H9 (cell line): Measurements from ENCODE around the gene ATP10B. TPM values are rescaled to one million over a fixed set of nuclear protein-coding genes. Genes with fewer than 3 reads are reported as not detected.

Experiments used
- DNase-seq: peaks from one replicate; pipeline ENCODE4 v3.0.0-alpha.2; 2017
- H2AFZ ChIP-seq: one replicate; pipeline ENCODE4 v1.6.1; 2013; ENCODE audit warnings: mild to moderate bottlenecking, low read length, control low read depth, moderate library complexity
- H2AK5ac ChIP-seq: 2 replicates; pipeline ENCODE4 v1.6.1; 2013; ENCODE audit warnings: low read length, control low read depth, mixed read lengths; ENCODE audit not compliant: insufficient read length
- H2BK120ac ChIP-seq: one replicate; pipeline ENCODE4 v1.6.1; 2013; ENCODE audit warnings: low read depth, mild to moderate bottlenecking, low read length, control low read depth, inconsistent platforms; ENCODE audit not compliant: poor library complexity, severe bottlenecking
- H2BK12ac ChIP-seq: 2 replicates; pipeline ENCODE4 v1.6.1; 2013; ENCODE audit warnings: low read length, control low read depth, mixed read lengths, low read depth; ENCODE audit not compliant: insufficient read length
- H2BK15ac ChIP-seq: 2 replicates; pipeline ENCODE4 v1.6.1; 2013; ENCODE audit warnings: low read depth, low read length, control low read depth
- H2BK20ac ChIP-seq: one replicate; pipeline ENCODE4 v1.6.1; 2013; ENCODE audit warnings: low read depth, mild to moderate bottlenecking, low read length, control low read depth, inconsistent platforms; ENCODE audit not compliant: poor library complexity, severe bottlenecking
- H2BK5ac ChIP-seq: 2 replicates; pipeline ENCODE4 v1.6.1; 2013; ENCODE audit warnings: low read length, control low read depth, mixed read lengths; ENCODE audit not compliant: insufficient read length
- H3K14ac ChIP-seq: 2 replicates; pipeline ENCODE4 v1.6.1; 2013; ENCODE audit warnings: low read length, control low read depth; ENCODE audit not compliant: insufficient read depth
- H3K18ac ChIP-seq: 2 replicates; pipeline ENCODE4 v1.6.1; 2013; ENCODE audit warnings: low read depth, mild to moderate bottlenecking, mixed read lengths, low read length, control low read depth; ENCODE audit not compliant: insufficient read length
- H3K23ac ChIP-seq: 2 replicates; pipeline ENCODE4 v1.6.1; 2013; ENCODE audit warnings: low read length, control low read depth, mixed read lengths, low read depth; ENCODE audit not compliant: insufficient read length
- H3K23me2 ChIP-seq: 2 replicates; pipeline ENCODE4 v1.6.1; 2013; ENCODE audit warnings: low read depth, mild to moderate bottlenecking, mixed read lengths, low read length, control low read depth; ENCODE audit not compliant: insufficient read length, poor library complexity, severe bottlenecking
- H3K27ac ChIP-seq: 2 replicates; pipeline ENCODE4 v1.5.1; 2013; ENCODE audit warnings: low read length, control low read depth, mixed read lengths, low read depth; ENCODE audit not compliant: insufficient read length
- H3K27me3 ChIP-seq: 2 replicates; pipeline ENCODE4 v1.6.1; 2013; ENCODE audit warnings: low read length, control low read depth, inconsistent platforms; ENCODE audit not compliant: insufficient read depth
- H3K4ac ChIP-seq: 2 replicates; pipeline ENCODE4 v1.6.1; 2013; ENCODE audit warnings: low read depth, mild to moderate bottlenecking, control low read depth, inconsistent platforms, low read length, moderate library complexity
- H3K4me1 ChIP-seq: 2 replicates; pipeline ENCODE4 v1.6.1; 2013; ENCODE audit warnings: low read length, control low read depth, inconsistent platforms; ENCODE audit not compliant: insufficient read depth
- H3K4me2 ChIP-seq: 2 replicates; pipeline ENCODE4 v1.6.1; 2013; ENCODE audit warnings: low read length, control low read depth, mixed read lengths; ENCODE audit not compliant: insufficient read length, insufficient read depth
- H3K56ac ChIP-seq: 2 replicates; pipeline ENCODE4 v1.6.1; 2013; ENCODE audit warnings: low read depth, mild to moderate bottlenecking, mixed read lengths, low read length, control low read depth; ENCODE audit not compliant: insufficient read length
- H3K79me1 ChIP-seq: 2 replicates; pipeline ENCODE4 v1.6.1; 2013; ENCODE audit warnings: low read depth, mild to moderate bottlenecking, moderate library complexity, low read length, control low read depth, inconsistent platforms; ENCODE audit not compliant: insufficient read depth, poor library complexity, severe bottlenecking
- H3K79me2 ChIP-seq: 2 replicates; pipeline ENCODE4 v1.6.1; 2013; ENCODE audit warnings: low read length, control low read depth, inconsistent platforms; ENCODE audit not compliant: insufficient read depth
- H3K9ac ChIP-seq: 2 replicates; pipeline ENCODE4 v1.6.1; 2013; ENCODE audit warnings: low read length, control low read depth, mixed read lengths; ENCODE audit not compliant: insufficient read length; ENCODE audit errors: extremely low read depth
- H3K9me3 ChIP-seq: one replicate; pipeline ENCODE4 v1.6.1; 2013; ENCODE audit warnings: low read depth, low read length, inconsistent platforms; ENCODE audit not compliant: control insufficient read depth
- H3T11ph ChIP-seq: one replicate; pipeline ENCODE4 v1.6.1; 2013; ENCODE audit warnings: mild to moderate bottlenecking, low read length, control low read depth, inconsistent platforms
- H4K20me1 ChIP-seq: one replicate; pipeline ENCODE4 v1.6.1; 2013; ENCODE audit not compliant: control insufficient read depth, insufficient read length, insufficient read depth
- H4K5ac ChIP-seq: 2 replicates; pipeline ENCODE4 v1.6.1; 2013; ENCODE audit warnings: low read depth, mild to moderate bottlenecking, mixed read lengths, low read length, control low read depth; ENCODE audit not compliant: insufficient read length
- H4K8ac ChIP-seq: replicated peaks from 2 replicates; pipeline ENCODE4 v1.6.1; 2013; ENCODE audit warnings: low read length, control low read depth, mixed read lengths, low read depth; ENCODE audit not compliant: insufficient read length
- H4K91ac ChIP-seq: 2 replicates; pipeline ENCODE4 v1.6.1; 2013; ENCODE audit warnings: low read depth, mild to moderate bottlenecking, moderate library complexity, mixed read lengths, low read length, control low read depth; ENCODE audit not compliant: insufficient read length
- H3K27ac Mint-ChIP-seq, 3 experiments: 2 replicates in 2 of 3; 3 replicates in 1 of 3; pipeline ENCODE4 v1.8.0; 2020 to 2021; ENCODE audit warnings: mixed read lengths in 3 of 3, mild to moderate bottlenecking in 1 of 3, moderate library complexity in 1 of 3
- H3K27me3 Mint-ChIP-seq: 2 replicates; pipeline ENCODE4 v1.8.0; 2021; ENCODE audit warnings: low read depth, mild to moderate bottlenecking, moderate library complexity, mixed read lengths
- H3K36me3 Mint-ChIP-seq, 3 experiments: 2 replicates in 2 of 3; 3 replicates in 1 of 3; pipeline ENCODE4 v1.8.0; 2020 to 2021; ENCODE audit warnings: low read depth in 3 of 3, mixed read lengths in 3 of 3; ENCODE audit not compliant: insufficient read depth in 1 of 3
- H3K4me1 Mint-ChIP-seq, 2 experiments: 2 replicates each; pipeline ENCODE4 v1.8.0; 2020; ENCODE audit warnings: mixed read lengths in 2 of 2
- H3K4me3 Mint-ChIP-seq, 2 experiments: 2 replicates in 1 of 2; 3 replicates in 1 of 2; pipeline ENCODE4 v1.8.0; 2020 to 2021; ENCODE audit warnings: mild to moderate bottlenecking in 2 of 2, mixed read lengths in 2 of 2, moderate library complexity in 1 of 2
- H3K9me3 Mint-ChIP-seq, 2 experiments: 2 replicates in 1 of 2; 3 replicates in 1 of 2; pipeline ENCODE4 v1.8.0; 2020; ENCODE audit warnings: mild to moderate bottlenecking in 2 of 2, mixed read lengths in 2 of 2, moderate library complexity in 1 of 2
- WGBS: extraction: QIAGEN DNeasy Blood & Tissue Kit; methylation state at CpG from one replicate; pipeline ENCODE4 v1.1.7; 2013; ENCODE audit warnings: missing lambda C conversion rate, low lambda C conversion rate, mixed read lengths; ENCODE audit not compliant: insufficient read length; ENCODE audit errors: extremely low coverage; 5-methylcytosine and 5-hydroxymethylcytosine counted together
- total RNA-seq: library from RNA; stranded (reverse); gene quantifications from 2 replicates; pipeline ENCODE4 v1.2.1, GENCODE V29; 2021
- TF ChIP-seq, protein P1 (sequence below): fragments of 200-600 bp; sonication (generic); conservative IDR thresholded peaks from 3 replicates; pipeline ENCODE4 v1.8.0; 2021; ENCODE audit warnings: antibody characterized with exemption, mild to moderate bottlenecking

The ATP10B gene
- total RNA-seq, 1 experiment from 2014 or later: 0.42 TPM

- Histone ChIP-seq H3K9me3 (no peaks in the 10 kb centered on the region), H3K79me2 (no peaks in the 10 kb centered on the region), H2BK12ac (no peak overlapping the region), H3K23ac (no peak overlapping the region), H4K20me1 (no peaks in the 10 kb centered on the region), H3K14ac (no peak overlapping the region), H3K79me1 (no peaks in the 10 kb centered on the region), H3K18ac (no peak overlapping the region), H3K27me3 (no peaks in the 10 kb centered on the region), H3K27ac (no peak overlapping the region), H2AK5ac (no peak overlapping the region), H3T11ph (no peak overlapping the region), H3K4me1 (no peaks in the 10 kb centered on the region; the same call in none of the 2 replicates), H2BK5ac (no peak overlapping the region), H2BK120ac (no peak overlapping the region), H2BK15ac (no peak overlapping the region), H3K23me2 (no peaks in the 10 kb centered on the region), H2AFZ (no peak overlapping the region), H3K56ac (no peak overlapping the region), H2BK20ac (no peak overlapping the region), H3K4ac (no peak overlapping the region), H4K8ac (no peak overlapping the region), H4K5ac (no peak overlapping the region), H3K4me2 (no peak overlapping the region), H3K9ac (no peak overlapping the region), H4K91ac (no peak overlapping the region)
- no peaks in the 10 kb centered on the region for H3K27me3 Mint-ChIP-seq
- H3K4me3 Mint-ChIP-seq: no peak overlapping the region
- H3K9me3 Mint-ChIP-seq: no peaks in the 10 kb centered on the region
- peaks cover 0 to 11% of the 10 kb centered on the region in 2 experiments for H3K4me1 Mint-ChIP-seq
- no peaks in the 10 kb centered on the region for H3K36me3 Mint-ChIP-seq
- WGBS: no CpG with 5 or more reads among the region's 2 CpGs
- H3K27ac Mint-ChIP-seq: no peak overlapping the region
- TF ChIP-seq, protein P1, sequence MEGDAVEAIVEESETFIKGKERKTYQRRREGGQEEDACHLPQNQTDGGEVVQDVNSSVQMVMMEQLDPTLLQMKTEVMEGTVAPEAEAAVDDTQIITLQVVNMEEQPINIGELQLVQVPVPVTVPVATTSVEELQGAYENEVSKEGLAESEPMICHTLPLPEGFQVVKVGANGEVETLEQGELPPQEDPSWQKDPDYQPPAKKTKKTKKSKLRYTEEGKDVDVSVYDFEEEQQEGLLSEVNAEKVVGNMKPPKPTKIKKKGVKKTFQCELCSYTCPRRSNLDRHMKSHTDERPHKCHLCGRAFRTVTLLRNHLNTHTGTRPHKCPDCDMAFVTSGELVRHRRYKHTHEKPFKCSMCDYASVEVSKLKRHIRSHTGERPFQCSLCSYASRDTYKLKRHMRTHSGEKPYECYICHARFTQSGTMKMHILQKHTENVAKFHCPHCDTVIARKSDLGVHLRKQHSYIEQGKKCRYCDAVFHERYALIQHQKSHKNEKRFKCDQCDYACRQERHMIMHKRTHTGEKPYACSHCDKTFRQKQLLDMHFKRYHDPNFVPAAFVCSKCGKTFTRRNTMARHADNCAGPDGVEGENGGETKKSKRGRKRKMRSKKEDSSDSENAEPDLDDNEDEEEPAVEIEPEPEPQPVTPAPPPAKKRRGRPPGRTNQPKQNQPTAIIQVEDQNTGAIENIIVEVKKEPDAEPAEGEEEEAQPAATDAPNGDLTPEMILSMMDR: no peak
- no peak for DNase-seq
Measured at GRCh38 chr5:160672521-160672920, 179.5 kb downstream of the ATP10B start.
